Upper lobe of left lung (tissue), 4 donors: ENCODE results near the gene MAN2A1.

Experiments
- CTCF ChIP-seq, 6 experiments: fragments of 450-650 bp in 4 of 6; fragments of 200-600 bp in 2 of 6; sonication (generic) in 2 of 6; IDR thresholded peaks; one replicate each; pipeline ENCODE4 v1.5.1; 2016 to 2019; ENCODE audit warnings: antibody characterized with exemption in 6 of 6
- POLR2A ChIP-seq, 4 donors: fragments of 450-650 bp; IDR thresholded peaks; one replicate each; pipeline ENCODE4 v1.5.1; 2016 to 2017; ENCODE audit warnings: antibody characterized with exemption in 4 of 4, mild to moderate bottlenecking in 2 of 4
- POLR2AphosphoS5 ChIP-seq, 2 donors: sonication (generic); formaldehyde crosslinking; IDR thresholded peaks; one replicate each; pipeline ENCODE4 v1.5.1; 2017; ENCODE audit warnings: antibody characterized with exemption in 2 of 2

GRCh38 chr5:109779036-109779735 is 89.5 kb downstream of the MAN2A1 start:
- TF ChIP-seq CTCF (IDR thresholded peaks at IDR 0.05): no peak
- TF ChIP-seq POLR2A (IDR thresholded peaks at IDR 0.05): no peak
- TF ChIP-seq POLR2AphosphoS5 (IDR thresholded peaks at IDR 0.05): no peak
